DND-41 (cell line): ENCODE data around the gene STAT5B.

Source experiments
- ATAC-seq: fragments of 200-7000 bp; cut with Tn5 transposase; 3 replicates; pipeline ENCODE4 v1.9.1; 2021; ENCODE audit warnings: low read depth; ENCODE audit not compliant: insufficient read depth
- DNase-seq: peaks from one replicate; pipeline ENCODE4 v3.0.0-alpha.2; 2020
- H2AFZ ChIP-seq: 2 replicates; pipeline ENCODE4 v1.6.0; 2012; ENCODE audit warnings: low read depth, low read length
- H3K27ac ChIP-seq: 2 replicates; pipeline ENCODE4 v1.5.1; 2012; ENCODE audit warnings: low read length, inconsistent platforms
- H3K27me3 ChIP-seq: fragments of 200-600 bp; sonication (generic); 2 replicates; pipeline ENCODE4 v1.6.0; 2012; ENCODE audit warnings: low read length, mild to moderate bottlenecking, inconsistent platforms; ENCODE audit not compliant: insufficient read depth, poor library complexity
- H3K36me3 ChIP-seq: 2 replicates; pipeline ENCODE4 v1.5.1; 2012; ENCODE audit warnings: low read length, inconsistent platforms; ENCODE audit not compliant: insufficient read depth
- H3K4me1 ChIP-seq: 2 replicates; pipeline ENCODE4 v1.5.1; 2012; ENCODE audit warnings: mild to moderate bottlenecking, low read length; ENCODE audit not compliant: insufficient read depth
- H3K4me2 ChIP-seq: 2 replicates; pipeline ENCODE4 v1.6.0; 2012; ENCODE audit warnings: mild to moderate bottlenecking, moderate library complexity, low read length, inconsistent platforms; ENCODE audit not compliant: insufficient read depth
- H3K4me3 ChIP-seq, 2 experiments: fragments of 200-600 bp in 1 of 2; shearing (Covaris generic) in 1 of 2; 2 replicates each; pipeline ENCODE4 v1.5.1; 2012 to 2016; ENCODE audit warnings: inconsistent platforms in 2 of 2, low read length in 2 of 2, mild to moderate bottlenecking in 2 of 2, low read depth in 1 of 2, moderate library complexity in 1 of 2
- H3K79me2 ChIP-seq: 2 replicates; pipeline ENCODE4 v1.6.0; 2012; ENCODE audit warnings: low read length, inconsistent platforms; ENCODE audit not compliant: insufficient read depth
- H3K9ac ChIP-seq: 2 replicates; pipeline ENCODE4 v1.6.0; 2012; ENCODE audit warnings: low read depth, mild to moderate bottlenecking, inconsistent platforms, low read length, moderate library complexity
- H3K9me3 ChIP-seq: 2 replicates; pipeline ENCODE4 v1.5.1; 2012; ENCODE audit warnings: low read length, moderate library complexity, mild to moderate bottlenecking, inconsistent platforms; ENCODE audit not compliant: insufficient read depth, severe bottlenecking
- H4K20me1 ChIP-seq: 2 replicates; pipeline ENCODE4 v1.6.0; 2012; ENCODE audit warnings: low read length; ENCODE audit not compliant: insufficient read depth
- EZH2 ChIP-seq: IDR thresholded peaks from 3 replicates; pipeline ENCODE4 v1.6.1; 2012; ENCODE audit warnings: borderline replicate concordance, low read depth, mild to moderate bottlenecking, moderate library complexity, low read length, inconsistent platforms; ENCODE audit not compliant: severe bottlenecking
- TF ChIP-seq, protein P1 (sequence below): IDR thresholded peaks from 2 replicates; pipeline ENCODE4 v1.5.1; 2012; ENCODE audit warnings: borderline replicate concordance, low read length, moderate library complexity, mild to moderate bottlenecking; ENCODE audit not compliant: poor library complexity, severe bottlenecking; ENCODE audit errors: extremely low read depth

The STAT5B gene

GRCh38 chr17:42179911-42180410 is 96.2 kb downstream of the STAT5B start:
- Histone ChIP-seq H3K4me3 (no peak overlapping the region), H3K4me2 (no peak overlapping the region), H3K27me3 (no peaks in the 10 kb centered on the region), H3K4me1 (peaks cover 24% of the 10 kb centered on the region), H3K79me2 (no peaks in the 10 kb centered on the region), H3K9me3 (no peaks in the 10 kb centered on the region), H4K20me1 (no peaks in the 10 kb centered on the region), H3K9ac (no peak overlapping the region), H2AFZ (no peak overlapping the region), H3K27ac (no peak overlapping the region), H3K36me3 (no peaks in the 10 kb centered on the region)
- ATAC-seq (no peak), DNase-seq (peak; percentile 30)
- TF ChIP-seq EZH2, result no peak
- TF ChIP-seq, protein P1, sequence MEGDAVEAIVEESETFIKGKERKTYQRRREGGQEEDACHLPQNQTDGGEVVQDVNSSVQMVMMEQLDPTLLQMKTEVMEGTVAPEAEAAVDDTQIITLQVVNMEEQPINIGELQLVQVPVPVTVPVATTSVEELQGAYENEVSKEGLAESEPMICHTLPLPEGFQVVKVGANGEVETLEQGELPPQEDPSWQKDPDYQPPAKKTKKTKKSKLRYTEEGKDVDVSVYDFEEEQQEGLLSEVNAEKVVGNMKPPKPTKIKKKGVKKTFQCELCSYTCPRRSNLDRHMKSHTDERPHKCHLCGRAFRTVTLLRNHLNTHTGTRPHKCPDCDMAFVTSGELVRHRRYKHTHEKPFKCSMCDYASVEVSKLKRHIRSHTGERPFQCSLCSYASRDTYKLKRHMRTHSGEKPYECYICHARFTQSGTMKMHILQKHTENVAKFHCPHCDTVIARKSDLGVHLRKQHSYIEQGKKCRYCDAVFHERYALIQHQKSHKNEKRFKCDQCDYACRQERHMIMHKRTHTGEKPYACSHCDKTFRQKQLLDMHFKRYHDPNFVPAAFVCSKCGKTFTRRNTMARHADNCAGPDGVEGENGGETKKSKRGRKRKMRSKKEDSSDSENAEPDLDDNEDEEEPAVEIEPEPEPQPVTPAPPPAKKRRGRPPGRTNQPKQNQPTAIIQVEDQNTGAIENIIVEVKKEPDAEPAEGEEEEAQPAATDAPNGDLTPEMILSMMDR, result no peak

DNA sequence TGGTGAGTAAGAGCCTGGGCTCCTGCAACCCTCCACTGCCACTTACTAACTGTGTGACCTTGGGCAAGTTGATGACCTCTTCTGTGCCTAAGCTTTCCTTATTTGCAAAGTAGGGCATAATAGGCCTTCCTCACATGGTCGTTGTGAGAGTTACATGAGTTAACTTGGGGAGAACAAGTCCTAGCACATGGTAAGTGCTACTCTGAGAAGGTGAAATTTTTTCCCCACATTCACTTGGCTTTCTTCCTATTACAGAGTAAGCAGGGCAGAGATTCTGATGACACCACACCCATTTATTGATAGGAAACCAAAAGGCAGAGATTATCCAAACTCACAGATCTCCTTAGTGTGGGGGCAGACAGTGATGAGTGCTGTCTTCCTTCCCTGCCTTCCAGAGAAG is 96.9 kb downstream of the STAT5B start:
- Histone ChIP-seq H4K20me1 (no peaks in the 10 kb centered on the region), H2AFZ (no peak overlapping the region), H3K4me1 (peaks cover 18% of the 10 kb centered on the region), H3K4me2 (no peak overlapping the region), H3K27me3 (no peaks in the 10 kb centered on the region), H3K79me2 (no peaks in the 10 kb centered on the region), H3K9me3 (no peaks in the 10 kb centered on the region), H3K4me3 (no peak overlapping the region), H3K36me3 (no peaks in the 10 kb centered on the region), H3K9ac (no peak overlapping the region), H3K27ac (no peak overlapping the region)
- no peak for DNase-seq
- ATAC-seq, result no peak
- TF ChIP-seq EZH2, result no peak
- TF ChIP-seq, protein P1, result no peak

DNA sequence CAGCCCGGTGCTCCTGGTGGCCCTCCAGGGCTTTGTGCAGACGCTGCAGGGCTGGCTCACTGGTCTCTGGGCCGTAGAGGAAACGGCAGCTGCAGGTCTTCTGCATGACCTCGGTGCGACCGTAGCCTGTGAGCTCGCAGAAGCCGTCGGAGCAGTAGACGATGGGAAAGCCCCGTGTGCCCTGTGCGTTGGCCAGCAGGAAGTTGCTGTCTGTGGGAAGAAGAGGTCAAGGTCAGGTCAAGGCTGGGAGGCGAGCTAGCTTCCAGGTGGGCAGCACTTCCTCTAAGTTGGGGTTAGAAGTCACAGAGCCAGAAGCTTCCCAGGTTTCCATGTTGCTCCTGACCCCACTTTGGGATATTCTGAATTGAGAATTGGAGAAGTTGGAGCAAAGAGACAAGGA is 97.4 kb downstream of the STAT5B start:
- H3K27ac ChIP-seq, result no peak overlapping the region
- H3K79me2 ChIP-seq, result no peaks in the 10 kb centered on the region
- H4K20me1 ChIP-seq, result no peaks in the 10 kb centered on the region
- H3K9ac ChIP-seq, result no peak overlapping the region
- H3K9me3 ChIP-seq, result no peaks in the 10 kb centered on the region
- H2AFZ ChIP-seq, result no peak overlapping the region
- TF ChIP-seq, protein P1, result no peak
- no peak for TF ChIP-seq EZH2
- ATAC-seq (no peak), DNase-seq (no peak)
- H3K36me3 ChIP-seq, result no peaks in the 10 kb centered on the region
- H3K4me2 ChIP-seq, result no peak overlapping the region
- H3K4me1 ChIP-seq, result peaks cover 14% of the 10 kb centered on the region
- H3K27me3 ChIP-seq, result no peaks in the 10 kb centered on the region
- no peak overlapping the region for H3K4me3 ChIP-seq

DNA sequence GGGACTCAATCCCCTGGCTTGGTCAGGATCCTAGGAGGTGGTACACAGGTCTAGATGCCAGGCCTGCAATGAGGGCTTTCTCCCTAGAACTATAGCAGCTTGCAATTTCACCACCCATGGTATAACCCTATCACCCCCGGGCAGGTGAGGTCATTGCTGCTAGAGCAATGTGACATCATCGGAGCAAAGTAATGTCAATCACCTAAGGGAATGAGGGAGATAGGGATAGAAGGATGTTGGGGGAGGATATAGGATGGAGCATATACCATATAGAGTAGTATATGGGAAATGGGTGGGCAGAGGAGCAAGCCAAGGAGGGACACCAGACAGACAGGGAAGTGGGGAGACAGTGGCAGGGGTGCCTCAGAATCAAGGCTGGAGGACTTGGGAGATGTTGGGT is 98.5 kb downstream of the STAT5B start:
- no peaks in the 10 kb centered on the region for H3K79me2 ChIP-seq
- H3K4me2 ChIP-seq, result no peak overlapping the region
- peaks cover 2% of the 10 kb centered on the region for H3K4me1 ChIP-seq
- no peak overlapping the region for H2AFZ ChIP-seq
- H3K27ac ChIP-seq, result no peak overlapping the region
- no peak for TF ChIP-seq EZH2
- TF ChIP-seq, protein P1, result no peak
- no peaks in the 10 kb centered on the region for H3K27me3 ChIP-seq
- no peaks in the 10 kb centered on the region for H4K20me1 ChIP-seq
- H3K36me3 ChIP-seq, result no peaks in the 10 kb centered on the region
- no peak overlapping the region for H3K9ac ChIP-seq
- H3K4me3 ChIP-seq, result no peak overlapping the region
- no peaks in the 10 kb centered on the region for H3K9me3 ChIP-seq
- ATAC-seq (no peak), DNase-seq (no peak)
